NCI-H1092 (cell line): ENCODE measurements around the gene GNG4.
"Not testable (repeated sequence)": the region's sequence is repeated elsewhere in the genome, so short reads cannot be mapped to it uniquely, and the experiment has no call there.

Source experiments
- DNase-seq: peaks from one replicate; lab custom pipeline; 2025; lab: John Stamatoyannopoulos, UW

Gene GNG4

GRCh38 chr1:235625831-235626230 is 23.8 kb downstream of the GNG4 start:
- no peak for DNase-seq

- no peak for DNase-seq
Measured at GRCh38 chr1:235625340-235625739, 24.2 kb downstream of the GNG4 start.

GRCh38 chr1:235624721-235625333 is 24.8 kb downstream of the GNG4 start:
- no peak for DNase-seq

GRCh38 chr1:235622936-235623779 is 26.4 kb downstream of the GNG4 start:
- DNase-seq, result no peak

- not testable (repeated sequence) for DNase-seq
Measured at GRCh38 chr1:235619149-235619548, 30.4 kb downstream of the GNG4 start.

GRCh38 chr1:235617808-235618207 is 31.8 kb downstream of the GNG4 start:
- DNase-seq, result no peak

GRCh38 chr1:235617140-235617539 is 32.4 kb downstream of the GNG4 start:
- no peak for DNase-seq

GRCh38 chr1:235614442-235614954 is 35.1 kb downstream of the GNG4 start:
- DNase-seq, result no peak

GRCh38 chr1:235613602-235614001 is 36.0 kb downstream of the GNG4 start:
- DNase-seq, result no peak

GRCh38 chr1:235612761-235613160 is 36.8 kb downstream of the GNG4 start:
- DNase-seq, result no peak

- DNase-seq, result no peak
Measured at GRCh38 chr1:235610157-235610556, 39.4 kb downstream of the GNG4 start.

GRCh38 chr1:235608278-235608677 is 41.3 kb downstream of the GNG4 start:
- DNase-seq, result no peak

- no peak for DNase-seq
Measured at GRCh38 chr1:235607284-235607683, 42.3 kb downstream of the GNG4 start.

GRCh38 chr1:235601104-235601503 is 48.5 kb downstream of the GNG4 start:
- DNase-seq, result no peak

- no peak for DNase-seq
Measured at GRCh38 chr1:235599536-235599935, 50.0 kb downstream of the GNG4 start.

- no peak for DNase-seq
Measured at GRCh38 chr1:235597867-235598553, 51.6 kb downstream of the GNG4 start.

GRCh38 chr1:235595079-235595478 is 54.5 kb downstream of the GNG4 start:
- no peak for DNase-seq

- not testable (repeated sequence) for DNase-seq
Measured at GRCh38 chr1:235594281-235594895, 55.2 kb downstream of the GNG4 start.

- DNase-seq, result no peak
Measured at GRCh38 chr1:235588916-235589515, 60.6 kb downstream of the GNG4 start.

GRCh38 chr1:235588156-235588555 is 61.4 kb downstream of the GNG4 start:
- DNase-seq, result no peak

- DNase-seq, result no peak
Measured at GRCh38 chr1:235586992-235587391, 62.6 kb downstream of the GNG4 start.

GRCh38 chr1:235586413-235586812 is 63.2 kb downstream of the GNG4 start:
- no peak for DNase-seq
